Measurements from ENCODE around the gene IRAK2. TPM values are rescaled to one million over a fixed set of nuclear protein-coding genes. Genes with fewer than 3 reads are reported as not detected.
A peak's percentile ranks its signal among the peaks of the same experiment; 100 is the strongest.

Gene IRAK2
- total RNA-seq, 2 donors from 2014 or later, result 5.1 to 7.6 TPM

- DNase-seq (ENCODE audit: low spot score), result no peak
- WGBS, result 85% methylated on average over 6 of the region's 6 CpGs
- intact Hi-C loops (cut with DNase I), result no loop called here
- H3K27ac ChIP-seq, result no peak overlapping the region
- peaks cover 5% of the 10 kb centered on the region for H3K4me1 ChIP-seq (replicated peaks)
- TF ChIP-seq POLR2A (IDR thresholded peaks at IDR 0.05) (no peak), POLR2AphosphoS5 (IDR thresholded peaks at IDR 0.05) (no peak), CTCF (IDR thresholded peaks at IDR 0.05) (no peak)
- H3K27me3 ChIP-seq (replicated peaks; ENCODE audit: insufficient read depth), result no peaks in the 10 kb centered on the region
- H3K9me3 ChIP-seq, result no peaks in the 10 kb centered on the region
- no peak overlapping the region for H3K4me3 ChIP-seq
- H3K36me3 ChIP-seq, result no peaks in the 10 kb centered on the region
Measured at GRCh38 chr3:10245081-10245712, 80.5 kb downstream of the IRAK2 start.

- H3K9me3 ChIP-seq, result no peaks in the 10 kb centered on the region
- intact Hi-C loops (cut with DNase I), result no loop called here
- TF ChIP-seq CTCF (IDR thresholded peaks at IDR 0.05) (no peak), POLR2AphosphoS5 (IDR thresholded peaks at IDR 0.05) (no peak), POLR2A (IDR thresholded peaks at IDR 0.05) (no peak)
- H3K4me3 ChIP-seq, result peak overlapping the region; percentile 80 to 85
- peak overlapping the region; percentile 71 to 81 for H3K27ac ChIP-seq
- peaks cover 8% of the 10 kb centered on the region for H3K4me1 ChIP-seq (replicated peaks)
- no peaks in the 10 kb centered on the region for H3K27me3 ChIP-seq (replicated peaks; ENCODE audit: insufficient read depth)
- no peaks in the 10 kb centered on the region for H3K36me3 ChIP-seq
- DNase-seq (ENCODE audit: low spot score), result peak; percentile 10
- 37% methylated on average over 14 of the region's 14 CpGs for WGBS
Measured at GRCh38 chr3:10247679-10248183, 83.0 kb downstream of the IRAK2 start.

- 2% methylated on average over 33 of the region's 80 CpGs for WGBS
- intact Hi-C loops (cut with DNase I), result no loop called here
- TF ChIP-seq CTCF (IDR thresholded peaks at IDR 0.05), result peak in 3 of 4 experiments; percentile 8 to 35 (median 10)
- peak; percentile 87 for TF ChIP-seq POLR2A (IDR thresholded peaks at IDR 0.05)
- TF ChIP-seq POLR2AphosphoS5 (IDR thresholded peaks at IDR 0.05), result peak; percentile 94
Measured at GRCh38 chr3:10248184-10248983, 83.7 kb downstream of the IRAK2 start, which contains the start of gene TATDN2. Gene TATDN2 (plus strand): TSS chr3:10248459. CDS start chr3:10249201, 742 bp downstream.

GRCh38 chr3:10248984-10249748, 84.4 kb downstream of the IRAK2 start:
- H3K4me1 ChIP-seq (replicated peaks), result peaks cover 8% of the 10 kb centered on the region
- TF ChIP-seq POLR2A (IDR thresholded peaks at IDR 0.05) (peak; percentile 23), CTCF (IDR thresholded peaks at IDR 0.05) (no peak)
- DNase-seq (ENCODE audit: low spot score), result peak; percentile 8
- intact Hi-C loops (cut with DNase I), result no loop called here
- peak overlapping the region; percentile 71 to 81 for H3K27ac ChIP-seq
- 3% methylated on average over 17 of the region's 32 CpGs for WGBS
- H3K4me3 ChIP-seq, result peak overlapping the region; percentile 80 to 85
- no peaks in the 10 kb centered on the region for H3K36me3 ChIP-seq
- H3K27me3 ChIP-seq (replicated peaks; ENCODE audit: insufficient read depth), result no peaks in the 10 kb centered on the region
- no peaks in the 10 kb centered on the region for H3K9me3 ChIP-seq

More at GRCh38 chr3:10248184-10248983, 83.7 kb downstream of the IRAK2 start, which contains the start of gene TATDN2:
- peaks cover 8% of the 10 kb centered on the region for H3K4me1 ChIP-seq (replicated peaks)
- peak; percentile 96 for DNase-seq (ENCODE audit: low spot score)
- peak within 1 kb of the TSS; percentile 80 to 85 for H3K4me3 ChIP-seq
- peak within 1 kb of the TSS; percentile 71 to 81 for H3K27ac ChIP-seq
- H3K9me3 ChIP-seq, result no peaks in the 10 kb centered on the region
- no peaks in the 10 kb centered on the region for H3K36me3 ChIP-seq
- H3K27me3 ChIP-seq (replicated peaks; ENCODE audit: insufficient read depth), result no peaks in the 10 kb centered on the region
